Sigmoid colon (tissue), 7 donors: ENCODE results near the gene N4BP2. TPM values are rescaled to one million over a fixed set of nuclear protein-coding genes. Genes with fewer than 3 reads are reported as not detected.
A peak's percentile ranks its signal among the peaks of the same experiment; 100 is the strongest.

ENCODE experiments used
- DNase-seq: peaks from one replicate; pipeline ENCODE4 v3.0.0-alpha.2; 2019
- H3K27ac ChIP-seq, 4 donors: fragments of 200-600 bp; sonication (generic); one replicate each; pipeline ENCODE4 v1.5.1; 2016 to 2019; ENCODE audit warnings: mild to moderate bottlenecking in 1 of 4
- H3K27me3 ChIP-seq, 3 donors: fragments of 200-600 bp; sonication (generic); one replicate each; pipeline ENCODE4 v1.5.1; 2019; ENCODE audit warnings: mild to moderate bottlenecking in 1 of 3
- H3K36me3 ChIP-seq, 4 donors: fragments of 200-600 bp; sonication (generic); one replicate each; pipeline ENCODE4 v1.5.1; 2016 to 2019
- H3K4me1 ChIP-seq, 4 donors: fragments of 200-600 bp; sonication (generic); one replicate each; pipeline ENCODE4 v1.5.1; 2017 to 2019
- H3K4me3 ChIP-seq, 4 donors: fragments of 200-600 bp; sonication (generic); one replicate each; pipeline ENCODE4 v1.5.1; 2017 to 2019; ENCODE audit warnings: mild to moderate bottlenecking in 2 of 4, moderate library complexity in 1 of 4
- H3K9me3 ChIP-seq, 4 donors: fragments of 200-600 bp in 3 of 4; sonication (generic) in 3 of 4; one replicate each; pipeline versions ENCODE4 v1.5.1 to v1.6.1; 2013 to 2019
- CTCF ChIP-seq, 4 experiments: fragments of 450-650 bp in 3 of 4; fragments of 200-600 bp in 1 of 4; IDR thresholded peaks; one replicate each; pipeline ENCODE4 v1.5.1; 2016 to 2019; ENCODE audit warnings: antibody characterized with exemption in 4 of 4, mild to moderate bottlenecking in 3 of 4, moderate library complexity in 2 of 4
- EP300 ChIP-seq, 4 donors: sonication (generic); formaldehyde crosslinking; IDR thresholded peaks; one replicate each; pipeline ENCODE4 v1.6.1; 2017; ENCODE audit warnings: antibody characterized with exemption in 4 of 4
- POLR2A ChIP-seq, 2 donors: fragments of 450-650 bp; IDR thresholded peaks; one replicate each; pipeline ENCODE4 v1.6.1; 2016; ENCODE audit warnings: antibody characterized with exemption in 2 of 2, mild to moderate bottlenecking in 2 of 2, moderate library complexity in 2 of 2
- POLR2AphosphoS5 ChIP-seq, 4 donors: sonication (generic); formaldehyde crosslinking; IDR thresholded peaks; one replicate each; pipeline ENCODE4 v1.6.1; 2017; ENCODE audit warnings: antibody characterized with exemption in 4 of 4
- WGBS, 2 donors: extraction: QIAGEN DNeasy Blood & Tissue Kit; methylation state at CpG; one replicate each; pipeline ENCODE4 v1.1.7; 2013; 5-methylcytosine and 5-hydroxymethylcytosine counted together
- intact Hi-C: fragments of 100-400 bp; cut with DNase I; formaldehyde crosslinking; loops from one replicate; pipeline ENCODE4 v1.15.1; 2023
- polyA plus RNA-seq, 3 donors: library from polyadenylated mRNA; stranded (reverse); fragments of 200-250 nt; gene quantifications; one replicate each; pipeline ENCODE4 v1.2.3, GENCODE V29; 2013
- total RNA-seq, 4 donors: library from RNA; depleted of rRNA; stranded (reverse); fragments of >200 nt; gene quantifications; one replicate each; pipeline ENCODE4 v1.1.0, GENCODE V29; 2016
- donor health status: healthy with polysubstance abuse.
- donor health status: Bipolar disorder and iron deficiency.
- donor health status: healthy.

Gene N4BP2
- total and polyA plus RNA-seq, 7 donors, result 1.4 to 11.9 (median 7.9) TPM

DNA sequence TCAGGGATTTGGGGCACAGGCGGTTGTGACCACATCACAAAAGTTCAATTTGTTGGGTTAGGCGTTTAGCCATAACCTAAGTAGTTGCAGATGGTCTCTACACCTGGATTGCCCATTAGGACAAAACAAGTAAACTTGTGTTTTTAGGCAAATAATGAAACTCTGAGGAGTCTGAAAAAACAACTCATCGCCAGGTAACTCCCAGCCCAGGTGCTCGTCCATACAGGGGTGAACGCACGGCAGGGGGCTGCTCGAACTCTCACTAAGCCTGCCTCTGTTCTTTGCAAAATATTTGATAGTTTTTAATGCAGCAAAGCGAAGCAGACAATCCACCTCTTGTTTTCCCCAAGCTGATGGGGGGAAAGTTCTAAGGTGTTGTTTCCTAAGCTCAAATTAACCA is 139.6 kb downstream of the N4BP2 start:
- H3K27me3 ChIP-seq, result no peaks in the 10 kb centered on the region
- H3K9me3 ChIP-seq, result no peaks in the 10 kb centered on the region
- H3K4me1 ChIP-seq, result no peaks in the 10 kb centered on the region
- no peaks in the 10 kb centered on the region for H3K36me3 ChIP-seq
- 63 to 84% methylated on average over 8 of the region's 8 CpGs for WGBS, 2 donors
- H3K27ac ChIP-seq, result no peak overlapping the region
- H3K4me3 ChIP-seq, result no peak overlapping the region
- TF ChIP-seq POLR2A (IDR thresholded peaks at IDR 0.05) (no peak), POLR2AphosphoS5 (IDR thresholded peaks at IDR 0.05) (no peak), EP300 (IDR thresholded peaks at IDR 0.05) (no peak)
- intact Hi-C loops, result no loop called here
- DNase-seq, result no peak

GRCh38 chr4:40196724-40197281 is 140.2 kb downstream of the N4BP2 start, which contains the start of gene RHOH:
RHOH (plus strand) TSS chr4:40197031; CDS start chr4:40243387, 46,356 bp downstream.
- Histone ChIP-seq H3K4me3 (no peak within 1 kb of the TSS), H3K27me3 (no peaks in the 10 kb centered on the region), H3K27ac (peak within 1 kb of the TSS in 1 of 4 donors; percentile 5), H3K4me1 (no peaks in the 10 kb centered on the region), H3K9me3 (no peaks in the 10 kb centered on the region), H3K36me3 (no peaks in the 10 kb centered on the region)
- DNase-seq, result no peak
- intact Hi-C loops, result no loop called here
- WGBS, 2 donors, result 48 to 76% methylated on average over 14 of the region's 14 CpGs
- no peak for TF ChIP-seq POLR2AphosphoS5 (IDR thresholded peaks at IDR 0.05)
- TF ChIP-seq POLR2A (IDR thresholded peaks at IDR 0.05), result no peak
- TF ChIP-seq EP300 (IDR thresholded peaks at IDR 0.05), result no peak
- no peak for TF ChIP-seq CTCF (IDR thresholded peaks at IDR 0.05)

DNA sequence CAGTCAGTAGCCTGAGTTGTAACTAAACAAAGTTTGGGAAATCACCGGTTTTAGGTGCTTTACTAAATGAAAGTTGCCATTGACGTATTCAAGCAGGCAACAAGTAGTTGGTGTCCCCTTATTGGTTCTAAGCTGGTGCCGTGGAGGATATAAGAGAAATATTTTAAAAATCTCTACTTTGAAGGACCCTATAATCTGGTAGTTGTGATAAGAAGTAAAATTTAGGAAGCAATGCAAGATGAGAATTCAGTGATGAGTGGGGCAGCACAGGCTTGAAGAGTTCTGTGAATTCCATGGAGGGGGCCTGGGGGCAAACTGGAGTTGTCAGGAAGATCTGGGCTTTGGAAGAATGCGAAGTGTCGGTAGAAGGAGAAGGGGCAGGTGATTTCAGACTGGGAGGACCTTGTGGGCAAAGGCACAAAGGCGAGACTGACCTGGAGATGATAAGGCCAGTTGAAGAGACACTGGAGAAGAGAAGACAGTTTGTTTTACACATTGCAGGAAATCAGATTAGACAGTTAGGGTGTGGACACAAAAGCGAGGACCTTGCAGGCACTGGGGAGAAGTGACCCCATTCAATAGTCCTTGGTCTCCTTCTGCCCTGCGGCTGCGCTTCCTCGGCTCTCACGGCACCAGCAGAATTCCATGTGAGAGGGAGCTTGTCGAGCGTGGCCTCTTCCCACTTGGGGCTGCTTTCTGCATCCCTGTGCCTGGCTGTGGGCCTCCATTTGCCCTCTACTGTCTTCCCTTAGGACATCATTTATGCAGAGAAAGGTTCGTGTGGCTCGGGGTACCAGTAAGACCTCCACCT is 141.4 kb downstream of the N4BP2 start:
- WGBS, 2 donors, result 52 to 73% methylated on average over 15 of the region's 15 CpGs
- intact Hi-C loops, result no loop called here

DNA sequence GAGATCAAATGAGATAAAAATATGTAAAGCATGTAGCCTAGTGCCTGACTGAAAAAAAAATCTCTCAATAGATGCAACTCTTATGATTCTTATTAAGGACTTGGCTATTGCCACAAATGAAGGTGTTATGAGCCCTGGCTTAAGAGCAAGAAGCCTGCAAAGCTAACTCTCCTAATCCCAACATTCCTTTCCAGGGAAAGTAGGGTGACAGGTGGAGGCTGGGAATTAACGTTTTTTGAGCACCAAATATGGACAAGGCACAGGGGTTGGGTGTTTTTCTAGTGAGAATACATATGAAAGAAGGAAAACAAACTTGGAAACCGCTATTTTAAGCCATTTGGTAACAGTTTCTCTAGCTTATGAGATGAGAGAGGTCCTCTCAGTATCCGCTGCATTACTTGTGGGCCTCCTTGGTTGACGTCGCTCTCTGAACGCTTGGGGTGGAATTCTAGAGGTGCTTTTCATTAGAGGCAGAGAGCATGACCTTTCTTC is 142.6 kb downstream of the N4BP2 start:
- no peak overlapping the region for H3K27ac ChIP-seq
- intact Hi-C loops, result no loop called here

More for the DNA sequence above, 141.4 kb downstream of the N4BP2 start:
- H3K9me3 ChIP-seq, result no peaks in the 10 kb centered on the region
- DNase-seq, result no peak
- no peaks in the 10 kb centered on the region for H3K36me3 ChIP-seq
- H3K27ac ChIP-seq, result no peak overlapping the region
- TF ChIP-seq POLR2A (IDR thresholded peaks at IDR 0.05) (no peak), POLR2AphosphoS5 (IDR thresholded peaks at IDR 0.05) (no peak), EP300 (IDR thresholded peaks at IDR 0.05) (no peak), CTCF (IDR thresholded peaks at IDR 0.05) (no peak)
- H3K4me1 ChIP-seq, result no peaks in the 10 kb centered on the region
- no peak overlapping the region for H3K4me3 ChIP-seq
- no peaks in the 10 kb centered on the region for H3K27me3 ChIP-seq

DNA sequence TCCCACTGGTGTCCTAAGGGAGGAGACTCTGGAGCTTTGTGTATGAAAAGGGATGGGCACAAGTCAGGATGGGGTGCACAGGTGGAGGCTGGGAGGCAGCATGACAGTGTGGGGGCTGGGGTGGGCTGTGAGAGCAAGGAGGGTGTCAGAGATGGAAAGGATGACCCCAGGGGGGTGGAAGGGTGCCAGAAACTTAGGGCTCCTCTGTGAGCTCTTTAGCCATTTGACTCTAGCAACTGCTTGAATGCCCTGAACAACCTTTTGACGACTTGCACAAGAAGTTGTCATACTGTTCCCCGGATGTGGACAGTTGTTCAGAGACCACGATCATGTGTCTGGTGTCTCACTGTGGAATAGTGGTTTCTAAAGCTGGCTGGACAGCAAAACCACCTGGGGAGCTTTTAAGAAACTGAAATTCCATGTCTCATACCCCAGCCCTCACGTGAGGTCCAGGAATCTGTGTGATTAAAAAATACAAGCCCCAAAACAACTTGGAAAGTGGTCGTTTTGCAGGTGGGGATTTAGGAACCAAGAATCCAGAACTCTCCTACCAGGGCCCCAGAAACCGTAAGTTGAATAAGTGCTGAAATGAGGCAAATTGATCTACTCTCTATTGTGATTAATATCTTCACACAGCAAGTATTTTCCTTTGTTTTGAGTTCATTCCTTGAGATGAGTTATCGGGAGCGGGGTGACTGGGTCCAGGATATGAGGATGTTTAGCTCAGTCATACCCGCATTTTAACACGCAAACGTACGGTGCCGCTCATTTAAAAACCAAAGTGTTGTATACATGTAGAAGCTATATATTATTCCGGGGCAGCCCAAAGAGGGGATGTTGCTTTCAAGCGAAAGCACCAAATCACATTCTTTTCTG is 143.6 kb downstream of the N4BP2 start:
- H3K4me1 ChIP-seq, result no peaks in the 10 kb centered on the region
- no peaks in the 10 kb centered on the region for H3K27me3 ChIP-seq
- TF ChIP-seq EP300 (IDR thresholded peaks at IDR 0.05) (no peak), POLR2AphosphoS5 (IDR thresholded peaks at IDR 0.05) (peak in 1 of 4 donors; percentile 21), POLR2A (IDR thresholded peaks at IDR 0.05) (no peak), CTCF (IDR thresholded peaks at IDR 0.05) (no peak)
- WGBS, 2 donors, result 47 to 66% methylated on average over 15 of the region's 15 CpGs
- H3K27ac ChIP-seq, result no peak overlapping the region
- no peak for DNase-seq
- H3K4me3 ChIP-seq, result peak overlapping the region in 1 of 4 donors; percentile 4
- no peaks in the 10 kb centered on the region for H3K9me3 ChIP-seq
- intact Hi-C loops, result no loop called here
- no peaks in the 10 kb centered on the region for H3K36me3 ChIP-seq

More for the DNA sequence above, 142.6 kb downstream of the N4BP2 start:
- no peaks in the 10 kb centered on the region for H3K27me3 ChIP-seq
- no peaks in the 10 kb centered on the region for H3K36me3 ChIP-seq
- TF ChIP-seq EP300 (IDR thresholded peaks at IDR 0.05), result no peak
- H3K4me1 ChIP-seq, result no peaks in the 10 kb centered on the region
- no peak for DNase-seq
- WGBS, 2 donors, result 52 to 70% methylated on average over 6 of the region's 6 CpGs
- no peak overlapping the region for H3K4me3 ChIP-seq
- no peaks in the 10 kb centered on the region for H3K9me3 ChIP-seq
